MM.1S (cell line): ENCODE data around the gene RPS19BP1.

Experiments
- EZH2 ChIP-seq: fragments of 300-600 bp; sonication (generic); optimal IDR thresholded peaks from 2 replicates; pipeline ENCODE3; 2017; ENCODE audit warnings: low read depth, mild to moderate bottlenecking, antibody characterized with exemption, low read length, mixed read lengths
- EZH2phosphoT487 ChIP-seq: fragments of 300-600 bp; sonication (generic); IDR thresholded peaks from 2 replicates; pipeline ENCODE4 v1.6.1; 2018; ENCODE audit warnings: antibody characterized with exemption, low read length
- TF ChIP-seq, protein P1 (sequence below): fragments of 300-600 bp; sonication (generic); IDR thresholded peaks from 2 replicates; pipeline ENCODE4 v1.5.1; 2016; ENCODE audit warnings: antibody characterized with exemption, low read length, mixed read lengths

DNA sequence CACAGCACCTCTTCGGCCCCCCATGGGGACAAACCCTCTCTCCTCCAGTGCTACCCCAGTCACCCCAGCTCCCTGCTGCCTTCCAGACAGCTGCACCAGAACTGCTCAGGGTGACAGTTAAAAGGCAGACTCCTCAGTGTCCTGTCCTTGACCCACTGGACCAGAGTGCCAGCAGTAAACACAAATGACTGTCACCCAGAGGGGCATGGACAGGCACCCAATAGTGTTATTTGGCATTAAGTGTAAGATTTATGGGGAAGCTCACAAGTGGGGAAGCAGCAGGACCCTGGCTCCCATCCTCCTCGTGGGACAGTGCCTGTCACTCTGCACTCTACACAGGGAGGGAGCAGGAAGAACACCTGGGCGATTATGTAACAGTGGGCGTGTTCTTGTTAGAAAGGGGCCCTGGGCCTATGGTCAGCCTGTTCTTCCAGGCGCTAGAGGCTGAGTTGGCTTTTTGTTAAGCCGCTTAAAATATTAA, 5.0 kb downstream of the RPS19BP1 start:
- no peak for TF ChIP-seq EZH2
- TF ChIP-seq, protein P1, sequence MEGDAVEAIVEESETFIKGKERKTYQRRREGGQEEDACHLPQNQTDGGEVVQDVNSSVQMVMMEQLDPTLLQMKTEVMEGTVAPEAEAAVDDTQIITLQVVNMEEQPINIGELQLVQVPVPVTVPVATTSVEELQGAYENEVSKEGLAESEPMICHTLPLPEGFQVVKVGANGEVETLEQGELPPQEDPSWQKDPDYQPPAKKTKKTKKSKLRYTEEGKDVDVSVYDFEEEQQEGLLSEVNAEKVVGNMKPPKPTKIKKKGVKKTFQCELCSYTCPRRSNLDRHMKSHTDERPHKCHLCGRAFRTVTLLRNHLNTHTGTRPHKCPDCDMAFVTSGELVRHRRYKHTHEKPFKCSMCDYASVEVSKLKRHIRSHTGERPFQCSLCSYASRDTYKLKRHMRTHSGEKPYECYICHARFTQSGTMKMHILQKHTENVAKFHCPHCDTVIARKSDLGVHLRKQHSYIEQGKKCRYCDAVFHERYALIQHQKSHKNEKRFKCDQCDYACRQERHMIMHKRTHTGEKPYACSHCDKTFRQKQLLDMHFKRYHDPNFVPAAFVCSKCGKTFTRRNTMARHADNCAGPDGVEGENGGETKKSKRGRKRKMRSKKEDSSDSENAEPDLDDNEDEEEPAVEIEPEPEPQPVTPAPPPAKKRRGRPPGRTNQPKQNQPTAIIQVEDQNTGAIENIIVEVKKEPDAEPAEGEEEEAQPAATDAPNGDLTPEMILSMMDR = no peak
- TF ChIP-seq EZH2phosphoT487 = no peak
